HG03025 (cell line): ENCODE data around the gene LRRC8C.
A peak's percentile ranks its signal among the peaks of the same experiment; 100 is the strongest.

Experiments
- ATAC-seq: cut with Tn5 transposase; IDR thresholded peaks from one replicate; pipeline ENCODE4 v1.9.1; 2021; ENCODE audit warnings: mild to moderate bottlenecking, moderate library complexity; ENCODE audit not compliant: unreplicated experiment, low FRiP score

LRRC8C gene

DNA sequence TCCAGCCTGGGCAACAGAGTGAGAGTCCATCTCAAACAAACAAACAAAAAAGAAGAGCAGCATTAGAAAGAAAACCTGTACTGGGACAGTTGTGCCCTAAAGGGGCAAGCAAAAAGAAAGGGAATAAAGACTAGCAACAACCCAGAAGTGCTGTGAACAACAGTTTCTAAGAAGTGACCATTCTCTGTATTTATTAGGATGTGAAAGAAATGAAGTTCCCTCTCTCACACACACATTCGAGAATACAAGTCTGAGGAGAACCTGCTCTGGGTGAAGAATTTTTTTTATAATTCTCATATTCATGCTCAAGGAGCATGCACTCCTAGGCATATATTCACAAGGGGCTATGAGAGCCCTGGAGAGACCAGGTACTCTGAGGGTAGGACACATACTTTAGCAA, 128.4 kb downstream of the LRRC8C start:
- ATAC-seq: no peak

DNA sequence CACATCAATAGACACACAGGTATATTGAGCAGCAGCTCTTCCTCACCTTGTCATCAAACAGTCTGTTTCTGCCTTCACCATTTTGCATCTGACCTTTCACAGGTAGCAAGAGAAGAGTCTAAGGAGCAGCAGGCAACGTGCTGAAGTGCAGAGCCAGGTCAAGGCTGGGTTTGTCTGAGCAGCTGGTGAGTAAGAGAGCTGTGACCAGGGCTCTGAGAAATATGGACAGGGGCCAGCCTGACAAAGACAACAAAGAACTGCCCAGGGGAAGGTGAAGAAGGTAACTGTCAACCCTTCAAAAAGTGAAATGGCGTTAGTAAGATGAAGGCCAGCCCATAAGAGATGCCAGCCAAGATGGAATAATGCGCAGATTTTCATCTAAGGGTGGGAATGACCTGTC, 129.0 kb downstream of the LRRC8C start:
- ATAC-seq: no peak

DNA sequence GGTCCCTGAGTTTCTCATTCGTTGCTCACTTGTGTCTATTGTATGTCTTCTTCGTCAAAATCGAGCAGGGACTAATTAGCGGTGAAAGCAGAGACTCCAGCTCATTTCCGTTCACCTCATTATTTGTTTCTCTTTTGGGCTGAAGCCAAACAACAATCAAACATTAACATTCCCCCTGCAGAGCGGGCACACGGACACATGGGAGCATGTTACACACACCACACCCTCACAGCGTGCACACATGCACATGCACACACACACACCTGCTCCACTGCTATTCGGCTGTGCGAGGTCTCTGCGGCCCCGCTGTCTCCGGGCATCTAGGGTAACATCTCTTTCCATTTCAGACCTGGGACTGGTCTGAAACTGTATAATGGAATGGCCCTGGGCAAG, 129.5 kb downstream of the LRRC8C start:
- peak; percentile 6 for ATAC-seq

DNA sequence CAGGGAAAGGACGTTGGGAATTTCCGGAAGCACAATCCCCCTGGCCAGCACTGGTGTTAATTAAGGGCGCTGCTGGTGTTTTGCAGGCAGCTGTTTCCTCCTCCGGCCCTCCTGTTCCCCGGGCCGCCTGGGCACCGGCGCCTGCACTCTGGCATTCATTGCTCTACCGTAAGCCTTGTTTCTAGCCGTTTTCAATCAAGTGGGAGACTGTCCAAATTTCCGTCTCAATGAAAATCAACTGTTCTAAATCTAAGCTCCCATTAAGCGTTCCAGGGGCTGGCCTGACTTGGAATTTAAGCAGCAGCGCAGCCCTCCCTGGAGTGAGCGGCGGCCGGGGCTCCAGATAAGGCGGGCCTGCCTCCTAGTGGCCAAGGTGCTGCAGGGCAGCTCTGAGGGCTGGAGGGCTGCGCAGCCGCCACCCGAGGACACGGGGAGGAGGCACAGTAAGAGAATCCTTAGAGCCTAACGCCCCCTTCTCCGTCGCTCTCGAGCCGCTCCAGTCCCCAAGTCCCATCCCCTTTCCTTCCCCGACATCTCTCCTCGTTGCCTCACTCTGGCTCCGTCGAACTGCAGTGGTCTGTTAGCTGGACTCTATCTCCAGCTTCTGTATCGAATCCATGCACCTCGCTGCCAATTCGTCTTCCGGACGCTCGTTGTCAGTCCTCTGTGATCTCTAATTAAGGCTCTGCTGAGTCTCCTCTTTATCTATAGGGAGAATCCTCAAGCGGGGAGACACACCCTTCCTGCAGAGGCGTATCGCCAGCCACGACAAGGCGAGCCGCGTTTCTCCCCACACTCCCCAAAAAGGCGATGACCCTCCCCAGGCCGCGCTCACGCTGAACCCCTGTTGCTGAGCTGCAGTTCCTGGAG, 130.1 kb downstream of the LRRC8C start:
- ATAC-seq: peak; percentile 98

DNA sequence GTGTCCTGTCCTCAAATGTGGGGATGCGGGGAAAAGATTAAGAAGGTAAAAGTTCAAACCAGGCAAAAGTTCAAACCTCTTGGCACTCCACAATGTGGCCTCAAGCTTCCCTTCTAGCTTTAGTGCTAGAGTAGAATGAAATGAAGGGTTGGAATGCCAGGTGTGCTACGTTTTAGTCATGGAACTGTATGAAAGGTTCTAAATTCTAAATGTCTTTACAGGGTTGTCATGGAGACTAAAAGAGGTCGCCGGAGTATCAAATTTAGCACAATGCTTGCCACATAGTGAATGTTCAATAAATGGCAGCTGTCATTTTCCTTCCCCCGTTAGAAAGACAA, 130.7 kb downstream of the LRRC8C start:
- no peak for ATAC-seq

DNA sequence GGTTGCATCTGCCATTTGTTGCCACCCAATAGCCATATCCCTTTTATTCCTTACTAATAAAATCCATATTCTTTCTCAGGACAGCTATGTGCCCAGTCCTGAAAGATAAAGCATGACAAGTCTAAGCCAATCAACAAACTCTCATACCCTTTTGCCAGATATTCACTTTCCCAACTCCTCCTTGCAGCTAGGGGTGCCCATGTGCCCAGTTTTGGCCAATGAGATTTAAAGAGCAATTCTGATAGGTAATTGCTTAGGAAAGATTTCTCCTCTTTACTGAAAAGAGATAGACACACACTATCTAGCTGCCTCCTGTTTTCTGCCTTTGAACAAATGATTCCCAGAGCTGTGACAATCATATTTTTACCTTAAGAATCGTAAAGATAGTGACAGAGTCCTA, 132.9 kb downstream of the LRRC8C start:
- no peak for ATAC-seq

DNA sequence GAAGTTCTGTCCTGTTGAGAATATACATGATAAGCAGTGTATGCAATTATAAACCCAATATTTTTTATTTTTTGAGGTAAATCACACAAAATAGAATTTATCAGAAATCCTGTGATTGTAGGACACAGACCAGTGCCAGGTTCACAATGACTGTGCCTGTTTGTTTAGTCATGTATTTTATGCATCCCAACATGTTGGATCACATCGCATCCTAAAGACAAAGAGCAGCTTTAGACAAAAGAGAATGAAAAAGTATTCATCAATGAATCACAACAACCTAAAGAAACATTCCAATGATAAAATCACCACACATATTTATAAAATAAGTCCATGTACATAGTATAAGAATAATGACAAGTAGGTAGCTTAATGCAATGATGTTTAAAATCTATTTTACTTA, 134.7 kb downstream of the LRRC8C start:
- no peak for ATAC-seq
